Effector memory CD4-positive, alpha-beta T cell (primary cell): ENCODE results near the gene EMILIN1.
"Not testable (repeated sequence)": the region's sequence is repeated elsewhere in the genome, so short reads cannot be mapped to it uniquely, and the experiment has no call there.

Experiments
- DNase-seq, 3 donors: peaks; one replicate each; pipeline ENCODE4 v3.0.0-alpha.2; 2020
- H3K27ac ChIP-seq: 2 replicates; pipeline ENCODE4 v1.7.0; 2013; ENCODE audit warnings: mild to moderate bottlenecking, low read length, moderate library complexity; ENCODE audit not compliant: insufficient read depth, poor library complexity, severe bottlenecking
- H3K27me3 ChIP-seq: replicated peaks from 2 replicates; pipeline ENCODE4 v1.7.0; 2013; ENCODE audit warnings: mild to moderate bottlenecking, low read length; ENCODE audit not compliant: insufficient read depth, control insufficient read depth, poor library complexity, severe bottlenecking
- H3K36me3 ChIP-seq: 2 replicates; pipeline ENCODE4 v1.7.0; 2013; ENCODE audit warnings: mild to moderate bottlenecking, low read length, moderate library complexity; ENCODE audit not compliant: control insufficient read depth, insufficient read depth
- H3K4me1 ChIP-seq: 2 replicates; pipeline ENCODE4 v1.7.0; 2013; ENCODE audit warnings: low read length, mild to moderate bottlenecking; ENCODE audit not compliant: control insufficient read depth, insufficient read depth, poor library complexity, severe bottlenecking
- H3K4me3 ChIP-seq: 2 replicates; pipeline ENCODE4 v1.7.0; 2013; ENCODE audit warnings: low read length, low read depth, mild to moderate bottlenecking; ENCODE audit not compliant: insufficient read depth, poor library complexity, severe bottlenecking
- H3K9me3 ChIP-seq: 2 replicates; pipeline ENCODE4 v1.7.0; 2013; ENCODE audit warnings: mild to moderate bottlenecking, low read length, moderate library complexity; ENCODE audit not compliant: control insufficient read depth

Gene EMILIN1

DNA sequence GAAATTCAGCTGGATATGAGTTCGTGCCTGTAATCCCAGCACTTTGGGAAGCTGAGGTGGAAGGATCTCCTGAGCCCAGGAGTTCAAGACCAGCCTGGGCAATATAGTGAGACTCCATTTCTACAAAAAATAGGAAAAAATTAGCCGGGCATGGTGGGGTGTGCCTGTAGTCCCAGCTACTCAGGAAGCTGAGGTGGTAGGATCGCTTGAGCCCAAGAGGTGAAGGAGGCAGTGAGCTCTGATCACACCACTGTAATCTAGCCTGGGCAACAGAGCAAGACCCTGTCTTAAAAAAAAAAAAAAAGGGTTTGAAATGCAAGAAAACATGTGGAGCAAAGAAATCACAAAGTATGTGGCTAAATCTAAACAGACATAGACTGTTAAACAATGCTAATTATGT lies 30.7 kb downstream of the EMILIN1 start:
- DNase-seq, result no peak
- H3K27ac ChIP-seq, result no peak overlapping the region
- no peaks in the 10 kb centered on the region for H3K36me3 ChIP-seq
- H3K27me3 ChIP-seq, result no peaks in the 10 kb centered on the region
- no peaks in the 10 kb centered on the region for H3K4me1 ChIP-seq
- H3K4me3 ChIP-seq, result no peak overlapping the region
- no peaks in the 10 kb centered on the region for H3K9me3 ChIP-seq

DNA sequence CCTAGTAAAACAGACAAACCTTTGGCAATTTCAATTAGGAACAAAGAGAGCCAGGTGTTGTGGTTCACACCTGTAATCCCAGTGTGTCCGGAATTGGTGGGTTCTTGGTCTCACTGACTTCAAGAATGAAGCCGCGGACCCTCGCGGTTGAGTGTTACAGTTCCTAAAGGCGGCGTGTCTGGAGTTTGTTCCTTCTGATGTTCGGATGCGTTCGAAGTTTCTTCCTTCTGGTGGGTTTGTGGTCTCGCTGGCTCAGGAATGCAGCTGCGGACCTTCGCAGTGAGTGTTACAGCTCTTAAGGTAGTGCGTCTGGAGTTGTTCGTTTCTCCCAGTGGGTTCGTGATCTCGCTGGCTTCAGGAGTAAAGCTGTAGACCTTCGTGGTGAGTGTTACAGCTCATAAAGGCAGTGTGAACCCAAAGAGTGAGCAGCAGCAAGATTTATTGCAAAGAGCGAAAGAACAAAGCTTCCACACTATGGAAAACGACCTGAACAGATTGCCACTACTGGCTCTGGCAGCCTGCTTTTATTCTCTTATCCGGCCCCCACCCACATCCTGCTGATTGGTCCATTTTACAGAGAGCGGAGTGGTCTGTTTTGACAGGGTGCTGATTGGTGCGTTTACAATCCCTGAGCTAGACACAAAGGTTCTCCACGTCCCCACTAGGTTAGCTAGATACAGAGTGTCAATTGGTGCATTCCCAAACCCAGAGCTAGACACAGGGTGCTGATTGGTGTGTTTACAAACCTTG lies 32.4 kb downstream of the EMILIN1 start:
- not testable (repeated sequence) for DNase-seq, H3K27me3 ChIP-seq, H3K9me3 ChIP-seq, H3K4me3 ChIP-seq, H3K36me3 ChIP-seq, H3K27ac ChIP-seq, H3K4me1 ChIP-seq

DNA sequence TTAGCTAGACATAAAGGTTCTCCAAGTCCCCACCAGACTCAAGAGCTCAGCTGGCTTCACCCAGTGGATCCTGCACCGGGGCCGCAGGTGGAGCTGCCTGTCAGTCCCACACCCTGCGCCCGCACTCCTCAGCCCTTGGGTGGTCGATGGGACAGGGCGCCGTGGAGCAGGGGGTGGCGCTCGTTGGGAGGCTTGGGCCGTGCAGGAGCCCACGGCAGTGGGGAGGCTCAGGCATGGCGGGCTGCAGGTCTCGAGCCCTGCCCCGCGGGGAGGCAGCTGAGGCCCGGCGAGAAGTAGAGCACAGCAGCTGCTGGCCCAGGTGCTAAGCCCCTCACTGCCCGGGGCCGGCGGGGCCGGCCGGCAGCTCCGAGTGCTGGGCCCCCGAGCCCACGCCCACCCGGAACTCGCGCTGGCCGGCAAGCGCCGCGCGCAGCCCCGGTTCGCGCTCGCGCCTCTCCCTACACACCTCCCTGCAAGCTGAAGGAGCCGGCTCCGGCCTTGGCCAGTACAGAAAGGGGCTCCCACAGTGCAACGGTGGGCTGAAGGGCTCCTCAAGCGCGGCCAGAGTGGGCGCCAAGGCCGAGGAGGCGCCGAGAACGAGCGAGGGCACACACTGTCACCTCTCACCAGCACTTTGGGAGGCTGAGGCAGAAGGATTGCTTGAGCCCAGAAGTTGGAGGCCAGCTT lies 33.1 kb downstream of the EMILIN1 start:
- H3K27ac ChIP-seq, H3K27me3 ChIP-seq, H3K9me3 ChIP-seq, H3K4me3 ChIP-seq, H3K4me1 ChIP-seq, H3K36me3 ChIP-seq, DNase-seq: not testable (repeated sequence)

DNA sequence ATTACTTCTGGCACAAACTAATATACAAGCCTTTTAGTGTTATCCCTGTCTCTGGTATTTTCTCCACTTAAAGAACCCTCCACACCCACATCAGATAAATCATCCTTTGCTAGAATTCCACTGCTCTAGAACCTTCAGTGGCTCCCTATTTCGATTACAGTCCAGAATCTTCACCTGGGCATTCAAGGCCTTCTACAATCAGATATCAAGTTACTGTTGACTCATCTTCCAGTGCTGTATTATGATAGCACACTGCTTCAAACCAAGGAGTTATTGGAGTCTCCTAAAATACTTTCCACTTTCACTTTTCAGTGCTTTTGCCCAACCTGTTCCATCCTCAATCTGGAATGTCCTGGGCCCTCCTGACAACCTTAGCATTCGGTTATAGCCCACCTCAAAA lies 37.1 kb downstream of the EMILIN1 start:
- Histone ChIP-seq H3K27ac (no peak overlapping the region), H3K4me3 (no peak overlapping the region), H3K36me3 (no peaks in the 10 kb centered on the region), H3K4me1 (peaks cover 8% of the 10 kb centered on the region), H3K27me3 (peaks cover 19% of the 10 kb centered on the region), H3K9me3 (no peaks in the 10 kb centered on the region)
- no peak for DNase-seq

DNA sequence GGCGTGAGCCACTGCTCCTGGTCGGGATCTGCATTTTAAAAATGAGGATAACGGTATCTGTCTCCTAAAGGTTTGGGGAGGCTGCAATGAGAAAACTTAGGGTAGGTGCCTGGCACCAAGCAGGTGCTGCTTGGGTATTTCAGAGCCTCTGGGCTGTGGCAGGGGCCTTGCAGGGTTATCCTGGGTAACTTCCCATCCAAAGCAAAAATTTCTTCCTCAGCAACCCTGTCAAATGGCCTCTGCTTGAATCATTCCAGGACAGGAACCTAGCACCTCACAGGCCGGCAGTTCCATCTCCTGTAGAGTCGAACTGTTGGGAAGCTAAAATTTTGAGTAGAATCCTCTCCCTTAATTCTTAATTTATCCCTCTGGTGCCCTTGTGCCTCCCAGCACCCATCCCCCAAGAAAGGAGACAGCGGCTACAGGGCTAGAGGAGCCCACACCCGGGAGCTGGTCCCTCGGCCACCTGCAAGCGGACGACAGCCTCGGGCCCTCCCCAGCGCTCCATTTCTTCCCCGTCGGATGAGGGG lies 39.6 kb downstream of the EMILIN1 start:
- H3K27me3 ChIP-seq, result peaks cover 19% of the 10 kb centered on the region
- H3K27ac ChIP-seq, result no peak overlapping the region
- no peak for DNase-seq
- H3K9me3 ChIP-seq, result no peaks in the 10 kb centered on the region
- H3K4me1 ChIP-seq, result peaks cover 11% of the 10 kb centered on the region
- H3K36me3 ChIP-seq, result no peaks in the 10 kb centered on the region
- peak overlapping the region; percentile 22 for H3K4me3 ChIP-seq

DNA sequence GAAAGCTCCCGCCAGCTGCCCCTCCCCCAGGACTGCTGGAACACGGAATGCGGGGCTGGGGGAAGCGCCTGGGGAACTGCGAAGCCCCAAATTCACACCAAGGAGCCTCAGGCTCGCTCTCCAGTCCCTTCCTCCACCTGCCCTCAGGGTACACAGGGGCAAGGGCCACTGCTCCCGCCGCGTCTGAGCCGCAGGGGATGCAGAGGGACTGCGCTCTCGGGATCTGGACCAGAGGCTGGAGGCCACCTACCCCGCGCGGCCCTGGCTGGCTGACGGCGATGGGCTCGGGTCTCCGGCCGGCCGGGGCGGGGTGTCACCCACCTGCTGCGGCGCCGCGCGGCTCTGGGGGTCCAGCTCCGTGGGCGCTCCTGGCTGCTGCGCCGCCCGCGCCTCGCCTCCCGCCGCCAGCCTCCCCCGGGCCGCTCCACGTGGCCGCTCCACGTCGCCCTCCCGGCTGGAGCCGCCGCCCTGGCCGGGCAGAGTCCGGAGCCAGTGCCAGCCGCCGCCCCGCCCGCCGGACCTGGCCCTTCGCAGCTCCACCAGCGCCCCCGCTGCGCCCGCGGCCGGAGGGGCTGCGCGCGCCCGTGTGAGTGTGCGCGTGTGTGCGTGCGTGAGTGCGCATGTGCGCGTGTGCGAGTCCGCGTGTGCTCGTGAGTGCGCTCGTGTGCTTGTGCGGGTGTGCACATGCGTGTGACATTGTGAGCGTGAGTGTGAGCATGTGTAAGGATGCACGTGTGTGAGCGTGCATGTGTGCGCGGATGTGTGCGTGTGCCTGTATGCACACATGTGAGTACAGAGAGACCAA lies 40.3 kb downstream of the EMILIN1 start, which contains the start of gene CGREF1:
CGREF1 (minus strand) TSS at position 604 of the 805 bp plus-strand sequence. CDS start 14,762 bp downstream, outside the sequence.
- peaks cover 14% of the 10 kb centered on the region for H3K4me1 ChIP-seq
- peak within 1 kb of the TSS; percentile 22 for H3K4me3 ChIP-seq
- DNase-seq, result no peak
- no peak within 1 kb of the TSS for H3K27ac ChIP-seq
- peaks cover 19% of the 10 kb centered on the region for H3K27me3 ChIP-seq
- no peaks in the 10 kb centered on the region for H3K9me3 ChIP-seq
- H3K36me3 ChIP-seq, result no peaks in the 10 kb centered on the region

DNA sequence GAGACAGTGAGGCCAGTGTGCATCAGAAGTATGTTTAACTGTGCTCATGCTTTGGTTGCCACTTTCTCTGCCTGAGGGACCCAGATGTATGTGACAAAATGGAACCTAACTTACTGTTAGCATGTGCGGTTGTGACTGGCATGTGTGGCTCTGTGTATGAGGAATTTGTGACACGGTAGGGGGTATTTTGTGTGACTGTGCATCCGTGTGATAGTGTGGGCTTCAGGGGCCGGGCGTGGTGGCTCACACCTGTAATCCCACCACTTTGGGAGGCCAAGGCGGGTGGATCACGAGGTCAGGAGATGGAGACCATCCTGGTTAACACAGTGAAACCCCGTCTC lies 40.9 kb downstream of the EMILIN1 start:
- H3K4me3 ChIP-seq, H3K27ac ChIP-seq, DNase-seq, H3K36me3 ChIP-seq, H3K9me3 ChIP-seq: not testable (repeated sequence)
- H3K27me3 ChIP-seq, result peaks cover 19% of the 10 kb centered on the region
- H3K4me1 ChIP-seq, result peaks cover 17% of the 10 kb centered on the region

DNA sequence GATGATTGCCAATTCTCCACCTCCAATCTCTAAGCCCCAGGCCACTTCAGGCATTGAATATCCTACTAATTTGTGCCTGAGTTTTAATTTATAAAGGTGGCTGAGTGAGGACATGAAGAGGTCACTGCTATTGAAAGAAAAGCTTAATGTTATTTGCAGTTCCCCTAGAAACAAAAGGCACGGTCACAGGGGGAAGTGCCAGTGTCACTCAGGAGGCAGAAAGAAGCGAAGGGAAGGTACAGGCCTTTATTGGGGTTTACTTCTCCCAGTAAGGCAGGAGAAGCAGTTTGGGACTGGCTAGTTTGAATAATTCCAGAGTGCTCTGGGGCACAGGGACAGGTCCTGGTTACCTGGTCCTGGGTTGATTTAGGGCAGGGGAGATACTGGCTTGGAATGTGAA lies 43.5 kb downstream of the EMILIN1 start:
- H3K27ac ChIP-seq, result no peak overlapping the region

DNA sequence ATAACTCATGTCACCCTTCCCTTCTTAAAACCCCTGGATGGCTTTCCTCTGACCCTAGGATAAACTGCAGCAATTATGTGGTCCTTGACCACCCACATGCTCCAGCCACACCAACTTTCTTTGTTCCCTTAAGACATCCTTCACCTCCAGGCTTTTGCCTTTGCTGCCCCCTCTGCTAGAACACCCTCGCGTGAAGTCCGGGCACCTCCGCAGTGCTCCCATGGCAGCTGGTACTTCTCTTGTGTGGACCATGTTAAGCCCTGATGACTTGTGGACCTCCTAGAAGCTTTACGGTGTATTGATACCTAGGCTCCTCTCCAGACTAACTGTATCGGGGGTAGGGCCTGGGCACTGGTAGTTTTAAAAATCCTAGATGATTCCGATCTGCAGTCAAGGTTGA lies 44.4 kb downstream of the EMILIN1 start:
- Histone ChIP-seq H3K4me1 (peaks cover 17% of the 10 kb centered on the region), H3K27me3 (peaks cover 18% of the 10 kb centered on the region), H3K36me3 (no peaks in the 10 kb centered on the region), H3K4me3 (peak overlapping the region; percentile 85), H3K27ac (no peak overlapping the region), H3K9me3 (no peaks in the 10 kb centered on the region)
- no peak for DNase-seq

More for the DNA sequence above, 43.5 kb downstream of the EMILIN1 start:
- no peak for DNase-seq
- Histone ChIP-seq H3K9me3 (no peaks in the 10 kb centered on the region), H3K27me3 (peaks cover 19% of the 10 kb centered on the region), H3K36me3 (no peaks in the 10 kb centered on the region), H3K4me1 (peaks cover 17% of the 10 kb centered on the region), H3K4me3 (no peak overlapping the region)
